Right lobe of liver (tissue), 4 donors: Measurements from ENCODE around the gene SDK1.

Experiments
- CTCF ChIP-seq, 4 donors: fragments of 200-600 bp in 3 of 4; fragments of 450-650 bp in 1 of 4; IDR thresholded peaks; one replicate each; pipeline versions ENCODE4 v1.5.1 to v1.8.0; 2016 to 2022; ENCODE audit warnings: antibody characterized with exemption in 4 of 4, mild to moderate bottlenecking in 2 of 4
- POLR2A ChIP-seq: fragments of 450-650 bp; IDR thresholded peaks from one replicate; pipeline ENCODE4 v1.6.1; 2017; ENCODE audit warnings: antibody characterized with exemption, mild to moderate bottlenecking
- donor health status: DM: no; HTN: no; CAD: no.
- donor health status: DM: no; HTN: no; CAD: no.
- donor health status: DM: no; HTN: yes; CAD: no.

- TF ChIP-seq CTCF (IDR thresholded peaks at IDR 0.05) (no peak), POLR2A (no peak)
Measured at GRCh38 chr7:4210821-4211220, 909.8 kb downstream of the SDK1 start.
